GM12878 (cell line): ENCODE measurements around the gene VIP. TPM values are rescaled to one million over a fixed set of nuclear protein-coding genes. Genes with fewer than 3 reads are reported as not detected.

ENCODE experiments used
- ATAC-seq: fragments of 200-7000 bp; cut with Tn5 transposase; 3 replicates; pipeline ENCODE4 v1.9.1; 2020; ENCODE audit warnings: mild to moderate bottlenecking, moderate library complexity
- BruUV-seq: library from RNA; stranded (reverse); fragments of 400-500 nt; replicated peaks from 2 replicates; lab custom pipeline; 2021; lab: Mats Ljungman, UMichigan
- CTCF ChIA-PET: fragments of 300-600 bp; sonication (Branson Sonifier 250); formaldehyde crosslinking; extraction: SDS; loops from one replicate; lab custom pipeline; 2021; ENCODE audit warnings: inconsistent platforms; lab: Yijun Ruan, JAX
- POLR2A ChIA-PET: fragments of 350-600 bp; formaldehyde crosslinking; extraction: SDS; loops from one replicate; lab custom pipeline; 2021; ENCODE audit warnings: inconsistent platforms; lab: Charles Lee
- RAD21 ChIA-PET: fragments of 300-600 bp; sonication (Branson Sonifier 250); formaldehyde crosslinking; loops from one replicate; lab custom pipeline; 2023; ENCODE audit warnings: antibody characterized with exemption; ENCODE audit not compliant: unreplicated experiment; lab: Charles Lee
- SMC1A ChIA-PET: fragments of 300-600 bp; sonication (Branson Sonifier 250); formaldehyde crosslinking; loops from one replicate; lab custom pipeline; 2023; ENCODE audit not compliant: unreplicated experiment, uncharacterized antibody; lab: Charles Lee
- DNase-seq: peaks from one replicate; pipeline ENCODE4 v3.0.0-alpha.2; 2011; ENCODE audit warnings: low read depth, low spot score
- FAIRE-seq: peaks from 3 replicates; lab custom pipeline; 2011; peaks lifted over from hg19 to GRCh38; lab: Jason Lieb, UNC
- H2AFZ ChIP-seq: 2 replicates; pipeline ENCODE4 v1.6.0; 2011; ENCODE audit warnings: low read depth, low read length, control low read depth; ENCODE audit not compliant: control insufficient read depth
- H3K27ac ChIP-seq: 2 replicates; pipeline ENCODE4 v1.5.1; 2011; ENCODE audit warnings: control low read depth; ENCODE audit not compliant: control insufficient read depth, insufficient read depth
- H3K27me3 ChIP-seq, 2 experiments: replicated peaks in 1 of 2; 2 replicates each; pipeline versions ENCODE4 v1.6.0 to v1.6.1; 2011; ENCODE audit warnings: low read length in 1 of 2; ENCODE audit not compliant: control insufficient read depth in 2 of 2, insufficient read depth in 2 of 2
- H3K36me3 ChIP-seq, 2 experiments: 2 replicates each; pipeline ENCODE4 v1.5.1; 2011; ENCODE audit warnings: low read length in 1 of 2; ENCODE audit not compliant: control insufficient read depth in 2 of 2, insufficient read depth in 2 of 2
- H3K4me1 ChIP-seq: 2 replicates; pipeline ENCODE4 v1.6.1; 2011; ENCODE audit warnings: mild to moderate bottlenecking, low read length, moderate library complexity, mixed read lengths; ENCODE audit not compliant: control insufficient read depth, insufficient read depth
- H3K4me2 ChIP-seq: 2 replicates; pipeline ENCODE4 v1.6.0; 2011; ENCODE audit warnings: control low read depth; ENCODE audit not compliant: control insufficient read depth, insufficient read depth
- H3K4me3 ChIP-seq: fragments of 200-600 bp; sonication (generic); 2 replicates; pipeline ENCODE4 v1.5.1; 2016
- H3K79me2 ChIP-seq: 2 replicates; pipeline ENCODE4 v1.6.0; 2011; ENCODE audit warnings: low read length; ENCODE audit not compliant: control insufficient read depth, insufficient read depth
- H3K9ac ChIP-seq: 2 replicates; pipeline ENCODE4 v1.8.0; 2011; ENCODE audit warnings: low read length, control low read depth, mixed read lengths; ENCODE audit not compliant: control insufficient read depth, insufficient read depth
- H3K9me3 ChIP-seq: replicated peaks from 3 replicates; pipeline ENCODE4 v1.5.1; 2011; ENCODE audit warnings: mild to moderate bottlenecking, low read length; ENCODE audit not compliant: control insufficient read depth, insufficient read depth
- H4K20me1 ChIP-seq: 2 replicates; pipeline ENCODE4 v1.6.0; 2011; ENCODE audit not compliant: control insufficient read depth, insufficient read depth
- CREM ChIP-seq: IDR thresholded peaks from 2 replicates; pipeline ENCODE4 v1.6.1; 2014; ENCODE audit warnings: antibody characterized with exemption, low read depth
- EED ChIP-seq: sonication (generic); IDR thresholded peaks from 2 replicates; pipeline ENCODE4 v1.6.1; 2016; ENCODE audit warnings: antibody characterized with exemption, low read depth
- GABPA ChIP-seq: IDR thresholded peaks from 2 replicates; pipeline ENCODE4 v1.6.1; 2014; ENCODE audit warnings: antibody characterized with exemption, low read depth, mild to moderate bottlenecking, inconsistent platforms
- IKZF1 ChIP-seq: fragments of 450-650 bp; conservative IDR thresholded peaks from 2 replicates; pipeline ENCODE4 v1.6.1; 2017; ENCODE audit warnings: antibody characterized with exemption, mild to moderate bottlenecking
- IRF4 ChIP-seq: IDR thresholded peaks from 2 replicates; pipeline ENCODE4 v1.6.1; 2011; ENCODE audit warnings: low read depth, low read length
- JUND ChIP-seq: IDR thresholded peaks from 2 replicates; pipeline ENCODE4 v1.6.1; 2012; ENCODE audit warnings: low read depth, mild to moderate bottlenecking, low read length, improper control_type of control experiment, moderate library complexity
- NR2C1 ChIP-seq: fragments of 450-650 bp; IDR thresholded peaks from 2 replicates; pipeline ENCODE4 v1.6.1; 2017; ENCODE audit warnings: antibody characterized with exemption, mild to moderate bottlenecking, moderate library complexity
- POLR2AphosphoS2 ChIP-seq: IDR thresholded peaks from 2 replicates; pipeline ENCODE4 v1.6.1; 2011; ENCODE audit warnings: low read depth, mild to moderate bottlenecking, low read length, improper control_type of control experiment, moderate library complexity
- POLR2AphosphoS5 ChIP-seq: IDR thresholded peaks from 2 replicates; pipeline ENCODE4 v1.6.1; 2011; ENCODE audit warnings: mild to moderate bottlenecking, low read length, inconsistent platforms
- SMAD1 ChIP-seq: fragments of 450-650 bp; IDR thresholded peaks from 2 replicates; pipeline ENCODE4 v1.6.1; 2018; ENCODE audit warnings: mild to moderate bottlenecking, low read depth; ENCODE audit not compliant: partially characterized antibody
- SMC3 ChIP-seq: IDR thresholded peaks from 2 replicates; pipeline ENCODE4 v1.6.1; 2011; ENCODE audit warnings: low read length, improper control_type of control experiment, borderline replicate concordance
- SP1 ChIP-seq: IDR thresholded peaks from one replicate; pipeline ENCODE4 v1.6.1; 2011; ENCODE audit warnings: low read depth, low read length
- WRNIP1 ChIP-seq: IDR thresholded peaks from 2 replicates; pipeline ENCODE4 v1.6.1; 2011; ENCODE audit warnings: low read depth, low read length, improper control_type of control experiment, borderline replicate concordance
- WGBS: methylation state at CpG from one replicate; pipeline ENCODE4 v1.1.6; 2016; ENCODE audit warnings: low lambda C conversion rate; ENCODE audit not compliant: insufficient replicate concordance, insufficient coverage; ENCODE audit errors: missing lambda C conversion rate; 5-methylcytosine and 5-hydroxymethylcytosine counted together
- in situ Hi-C: fragments of 300-500 bp; cut with MboI; formaldehyde crosslinking; loops from 9 replicates; pipeline ENCODE4 v1.14.3; 2018; ENCODE audit warnings: mixed read lengths
- intact Hi-C: fragments of 100-400 bp; cut with micrococcal nuclease; formaldehyde crosslinking; loops from one replicate; pipeline ENCODE4 v1.14.2; 2022; ENCODE audit not compliant: unreplicated experiment
- polyA plus RNA-seq, 11 experiments: library from polyadenylated mRNA; depleted of rRNA in 4 of 11; unstranded in 6 of 11; stranded (reverse) in 5 of 11; fragments of >200 nt; fragmentation: Nextera tagmentation in 4 of 11; fragmentation: Illumina TruSeq in 1 of 11; extraction: Ambion mirVana in 4 of 11; extraction: Trizol in 1 of 11; gene quantifications; 1 replicate in 1 of 11; 2 replicates in 10 of 11; pipeline versions ENCODE4 v1.2.1 to v1.2.3, GENCODE V29; 2011 to 2016; ENCODE audit warnings: inconsistent platforms in 2 of 11, missing spikeins in 2 of 11, low read depth in 1 of 11
- total RNA-seq, 4 experiments: library from RNA; depleted of rRNA in 3 of 4; stranded (reverse); fragments of >200 nt in 3 of 4; fragmentation: Illumina TruSeq in 1 of 4; extraction: Trizol in 1 of 4; gene quantifications; 2 replicates each; pipeline versions ENCODE4 v1.2.1 to v1.2.3, GENCODE V29; 2013 to 2021
- TF ChIP-seq, protein P1 (sequence below): fragments of 450-650 bp; IDR thresholded peaks from 2 replicates; pipeline ENCODE4 v1.6.1; 2017; ENCODE audit warnings: mild to moderate bottlenecking, moderate library complexity
- TF ChIP-seq, protein P2 (sequence below): fragments of 450-650 bp; IDR thresholded peaks from 2 replicates; pipeline ENCODE4 v1.6.1; 2017; ENCODE audit warnings: low read depth, mild to moderate bottlenecking, moderate library complexity
- TF ChIP-seq, protein P3 (sequence below): IDR thresholded peaks from 2 replicates; pipeline ENCODE4 v1.6.1; 2011; ENCODE audit warnings: low read depth, low read length, improper control_type of control experiment, borderline replicate concordance
- TF ChIP-seq, protein P4 (sequence below): fragments of 450-650 bp; IDR thresholded peaks from 2 replicates; pipeline ENCODE4 v1.6.1; 2017; ENCODE audit warnings: mild to moderate bottlenecking

The VIP gene
- total and polyA plus RNA-seq, 10 of the 15 experiments (the other 5 are each of a cell fraction or from before 2014, with no cell fraction given): 0.23 TPM; not detected in 9

DNA sequence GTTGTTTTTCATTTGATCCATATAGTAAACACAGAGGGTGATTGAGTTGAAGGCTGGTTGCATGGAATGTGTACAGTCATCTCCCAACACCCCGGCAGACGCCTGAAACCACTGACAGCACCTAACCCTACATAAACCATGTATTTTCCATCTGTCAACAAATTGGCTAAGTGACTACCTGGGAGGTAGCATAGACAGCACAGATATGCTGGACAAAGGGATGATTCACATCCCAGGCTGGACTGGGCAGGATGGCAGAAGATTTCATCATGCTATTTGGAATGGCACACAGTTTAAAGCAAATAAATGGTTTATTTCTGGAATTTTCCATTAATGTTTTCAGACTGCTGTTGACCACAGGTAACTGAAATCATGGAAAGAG, 4.4 kb upstream of the VIP start:
- H3K36me3 ChIP-seq: no peaks in the 10 kb centered on the region
- CTCF ChIA-PET: no interaction called here
- H3K4me1 ChIP-seq: no peaks in the 10 kb centered on the region
- no TSS peak for BruUV-seq
- in situ Hi-C loops (no loop called here), intact Hi-C loops (loop anchor here (5.0 kb wide), 1 partner anchor 151 kb away; no protein-coding TSS in a partner anchor)
- no peaks in the 10 kb centered on the region for H3K9me3 ChIP-seq
- DNase-seq (no peak), ATAC-seq (no peak), FAIRE-seq (no peak)
- no peaks in the 10 kb centered on the region for H3K27me3 ChIP-seq
- RAD21 ChIA-PET: no interaction called here
- H3K4me2 ChIP-seq: no peak overlapping the region
- no peak overlapping the region for H2AFZ ChIP-seq
- TF ChIP-seq SMAD1: no peak
- TF ChIP-seq NR2C1: no peak
- TF ChIP-seq POLR2AphosphoS2: no peak
- TF ChIP-seq IKZF1: no peak
- TF ChIP-seq, protein P1, sequence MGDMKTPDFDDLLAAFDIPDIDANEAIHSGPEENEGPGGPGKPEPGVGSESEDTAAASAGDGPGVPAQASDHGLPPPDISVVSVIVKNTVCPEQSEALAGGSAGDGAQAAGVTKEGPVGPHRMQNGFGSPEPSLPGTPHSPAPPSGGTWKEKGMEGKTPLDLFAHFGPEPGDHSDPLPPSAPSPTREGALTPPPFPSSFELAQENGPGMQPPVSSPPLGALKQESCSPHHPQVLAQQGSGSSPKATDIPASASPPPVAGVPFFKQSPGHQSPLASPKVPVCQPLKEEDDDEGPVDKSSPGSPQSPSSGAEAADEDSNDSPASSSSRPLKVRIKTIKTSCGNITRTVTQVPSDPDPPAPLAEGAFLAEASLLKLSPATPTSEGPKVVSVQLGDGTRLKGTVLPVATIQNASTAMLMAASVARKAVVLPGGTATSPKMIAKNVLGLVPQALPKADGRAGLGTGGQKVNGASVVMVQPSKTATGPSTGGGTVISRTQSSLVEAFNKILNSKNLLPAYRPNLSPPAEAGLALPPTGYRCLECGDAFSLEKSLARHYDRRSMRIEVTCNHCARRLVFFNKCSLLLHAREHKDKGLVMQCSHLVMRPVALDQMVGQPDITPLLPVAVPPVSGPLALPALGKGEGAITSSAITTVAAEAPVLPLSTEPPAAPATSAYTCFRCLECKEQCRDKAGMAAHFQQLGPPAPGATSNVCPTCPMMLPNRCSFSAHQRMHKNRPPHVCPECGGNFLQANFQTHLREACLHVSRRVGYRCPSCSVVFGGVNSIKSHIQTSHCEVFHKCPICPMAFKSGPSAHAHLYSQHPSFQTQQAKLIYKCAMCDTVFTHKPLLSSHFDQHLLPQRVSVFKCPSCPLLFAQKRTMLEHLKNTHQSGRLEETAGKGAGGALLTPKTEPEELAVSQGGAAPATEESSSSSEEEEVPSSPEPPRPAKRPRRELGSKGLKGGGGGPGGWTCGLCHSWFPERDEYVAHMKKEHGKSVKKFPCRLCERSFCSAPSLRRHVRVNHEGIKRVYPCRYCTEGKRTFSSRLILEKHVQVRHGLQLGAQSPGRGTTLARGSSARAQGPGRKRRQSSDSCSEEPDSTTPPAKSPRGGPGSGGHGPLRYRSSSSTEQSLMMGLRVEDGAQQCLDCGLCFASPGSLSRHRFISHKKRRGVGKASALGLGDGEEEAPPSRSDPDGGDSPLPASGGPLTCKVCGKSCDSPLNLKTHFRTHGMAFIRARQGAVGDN: no peak
- no peak for TF ChIP-seq IRF4
- TF ChIP-seq EED: no peak
- TF ChIP-seq, protein P2, sequence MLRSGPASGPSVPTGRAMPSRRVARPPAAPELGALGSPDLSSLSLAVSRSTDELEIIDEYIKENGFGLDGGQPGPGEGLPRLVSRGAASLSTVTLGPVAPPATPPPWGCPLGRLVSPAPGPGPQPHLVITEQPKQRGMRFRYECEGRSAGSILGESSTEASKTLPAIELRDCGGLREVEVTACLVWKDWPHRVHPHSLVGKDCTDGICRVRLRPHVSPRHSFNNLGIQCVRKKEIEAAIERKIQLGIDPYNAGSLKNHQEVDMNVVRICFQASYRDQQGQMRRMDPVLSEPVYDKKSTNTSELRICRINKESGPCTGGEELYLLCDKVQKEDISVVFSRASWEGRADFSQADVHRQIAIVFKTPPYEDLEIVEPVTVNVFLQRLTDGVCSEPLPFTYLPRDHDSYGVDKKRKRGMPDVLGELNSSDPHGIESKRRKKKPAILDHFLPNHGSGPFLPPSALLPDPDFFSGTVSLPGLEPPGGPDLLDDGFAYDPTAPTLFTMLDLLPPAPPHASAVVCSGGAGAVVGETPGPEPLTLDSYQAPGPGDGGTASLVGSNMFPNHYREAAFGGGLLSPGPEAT: no peak
- TF ChIP-seq, protein P3, sequence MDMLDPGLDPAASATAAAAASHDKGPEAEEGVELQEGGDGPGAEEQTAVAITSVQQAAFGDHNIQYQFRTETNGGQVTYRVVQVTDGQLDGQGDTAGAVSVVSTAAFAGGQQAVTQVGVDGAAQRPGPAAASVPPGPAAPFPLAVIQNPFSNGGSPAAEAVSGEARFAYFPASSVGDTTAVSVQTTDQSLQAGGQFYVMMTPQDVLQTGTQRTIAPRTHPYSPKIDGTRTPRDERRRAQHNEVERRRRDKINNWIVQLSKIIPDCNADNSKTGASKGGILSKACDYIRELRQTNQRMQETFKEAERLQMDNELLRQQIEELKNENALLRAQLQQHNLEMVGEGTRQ: no peak
- no peak for TF ChIP-seq SMC3
- no peak for TF ChIP-seq GABPA
- TF ChIP-seq POLR2AphosphoS5: no peak
- TF ChIP-seq JUND: no peak
- TF ChIP-seq CREM: no peak
- TF ChIP-seq, protein P4, sequence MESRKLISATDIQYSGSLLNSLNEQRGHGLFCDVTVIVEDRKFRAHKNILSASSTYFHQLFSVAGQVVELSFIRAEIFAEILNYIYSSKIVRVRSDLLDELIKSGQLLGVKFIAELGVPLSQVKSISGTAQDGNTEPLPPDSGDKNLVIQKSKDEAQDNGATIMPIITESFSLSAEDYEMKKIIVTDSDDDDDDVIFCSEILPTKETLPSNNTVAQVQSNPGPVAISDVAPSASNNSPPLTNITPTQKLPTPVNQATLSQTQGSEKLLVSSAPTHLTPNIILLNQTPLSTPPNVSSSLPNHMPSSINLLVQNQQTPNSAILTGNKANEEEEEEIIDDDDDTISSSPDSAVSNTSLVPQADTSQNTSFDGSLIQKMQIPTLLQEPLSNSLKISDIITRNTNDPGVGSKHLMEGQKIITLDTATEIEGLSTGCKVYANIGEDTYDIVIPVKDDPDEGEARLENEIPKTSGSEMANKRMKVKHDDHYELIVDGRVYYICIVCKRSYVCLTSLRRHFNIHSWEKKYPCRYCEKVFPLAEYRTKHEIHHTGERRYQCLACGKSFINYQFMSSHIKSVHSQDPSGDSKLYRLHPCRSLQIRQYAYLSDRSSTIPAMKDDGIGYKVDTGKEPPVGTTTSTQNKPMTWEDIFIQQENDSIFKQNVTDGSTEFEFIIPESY: no peak
- TF ChIP-seq WRNIP1: no peak
- no peak for TF ChIP-seq SP1
- H4K20me1 ChIP-seq: no peaks in the 10 kb centered on the region
- H3K79me2 ChIP-seq: no peaks in the 10 kb centered on the region
- no peak overlapping the region for H3K27ac ChIP-seq
- no peak overlapping the region for H3K4me3 ChIP-seq
- SMC1A ChIA-PET: no interaction called here
- WGBS: 25% methylated on average over 2 of the region's 2 CpGs
- POLR2A ChIA-PET: no interaction called here
- H3K9ac ChIP-seq: no peak overlapping the region
